Breast epithelium (tissue), 3 donors: Measurements from ENCODE around the gene PTPRN2.

Experiments used
- POLR2A ChIP-seq: fragments of 450-650 bp; IDR thresholded peaks from one replicate; pipeline ENCODE4 v1.6.1; 2016; ENCODE audit warnings: antibody characterized with exemption, mild to moderate bottlenecking, moderate library complexity
- POLR2AphosphoS5 ChIP-seq, 3 donors: sonication (generic); formaldehyde crosslinking; IDR thresholded peaks; one replicate each; pipeline ENCODE4 v1.6.1; 2017; ENCODE audit warnings: antibody characterized with exemption in 3 of 3
- TF ChIP-seq, protein P1 (sequence below), 3 donors: fragments of 450-650 bp; IDR thresholded peaks; one replicate each; pipeline ENCODE4 v1.5.1; 2016 to 2017; ENCODE audit warnings: antibody characterized with exemption in 3 of 3, mild to moderate bottlenecking in 3 of 3, moderate library complexity in 3 of 3

DNA sequence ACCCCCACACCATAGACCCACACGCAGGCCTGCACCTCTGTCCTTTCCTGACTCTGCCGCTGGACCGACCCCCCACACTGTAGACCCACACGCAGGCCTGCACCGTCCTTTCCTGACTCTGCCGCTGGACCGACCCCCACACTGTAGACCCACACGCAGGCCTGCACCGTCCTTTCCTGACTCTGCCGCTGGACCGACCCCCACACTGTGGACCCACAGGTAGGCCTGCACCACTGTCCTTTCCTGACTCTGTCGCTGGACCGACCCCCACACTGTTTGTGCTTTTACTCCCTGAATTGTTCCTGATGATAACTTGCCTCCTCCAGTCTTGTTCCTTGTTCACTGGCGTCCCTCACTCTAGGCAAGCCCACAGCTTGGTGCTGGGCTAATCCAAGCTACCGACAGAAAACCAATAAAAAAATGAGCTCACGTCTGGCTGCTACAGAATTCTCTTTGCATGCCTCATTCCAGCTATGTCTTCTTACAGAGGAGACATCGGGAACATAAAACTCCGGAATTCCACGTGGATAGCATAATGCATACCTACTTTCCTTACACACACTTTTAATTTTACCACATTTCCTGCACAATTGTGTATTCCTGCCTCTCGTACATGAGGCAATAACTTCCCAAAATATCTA lies 494.3 kb downstream of the PTPRN2 start:
- TF ChIP-seq POLR2AphosphoS5 (IDR thresholded peaks at IDR 0.05) (no peak), POLR2A (no peak)
- TF ChIP-seq, protein P1, sequence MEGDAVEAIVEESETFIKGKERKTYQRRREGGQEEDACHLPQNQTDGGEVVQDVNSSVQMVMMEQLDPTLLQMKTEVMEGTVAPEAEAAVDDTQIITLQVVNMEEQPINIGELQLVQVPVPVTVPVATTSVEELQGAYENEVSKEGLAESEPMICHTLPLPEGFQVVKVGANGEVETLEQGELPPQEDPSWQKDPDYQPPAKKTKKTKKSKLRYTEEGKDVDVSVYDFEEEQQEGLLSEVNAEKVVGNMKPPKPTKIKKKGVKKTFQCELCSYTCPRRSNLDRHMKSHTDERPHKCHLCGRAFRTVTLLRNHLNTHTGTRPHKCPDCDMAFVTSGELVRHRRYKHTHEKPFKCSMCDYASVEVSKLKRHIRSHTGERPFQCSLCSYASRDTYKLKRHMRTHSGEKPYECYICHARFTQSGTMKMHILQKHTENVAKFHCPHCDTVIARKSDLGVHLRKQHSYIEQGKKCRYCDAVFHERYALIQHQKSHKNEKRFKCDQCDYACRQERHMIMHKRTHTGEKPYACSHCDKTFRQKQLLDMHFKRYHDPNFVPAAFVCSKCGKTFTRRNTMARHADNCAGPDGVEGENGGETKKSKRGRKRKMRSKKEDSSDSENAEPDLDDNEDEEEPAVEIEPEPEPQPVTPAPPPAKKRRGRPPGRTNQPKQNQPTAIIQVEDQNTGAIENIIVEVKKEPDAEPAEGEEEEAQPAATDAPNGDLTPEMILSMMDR (IDR thresholded peaks at IDR 0.05): no peak
